LNCAP (cell line): ENCODE measurements around the gene TMEM150C.

Source experiments
- CTCF ChIP-seq: fragments of 450-650 bp; IDR thresholded peaks from 2 replicates; pipeline ENCODE4 v1.5.1; 2017; ENCODE audit warnings: mild to moderate bottlenecking

Gene TMEM150C

DNA sequence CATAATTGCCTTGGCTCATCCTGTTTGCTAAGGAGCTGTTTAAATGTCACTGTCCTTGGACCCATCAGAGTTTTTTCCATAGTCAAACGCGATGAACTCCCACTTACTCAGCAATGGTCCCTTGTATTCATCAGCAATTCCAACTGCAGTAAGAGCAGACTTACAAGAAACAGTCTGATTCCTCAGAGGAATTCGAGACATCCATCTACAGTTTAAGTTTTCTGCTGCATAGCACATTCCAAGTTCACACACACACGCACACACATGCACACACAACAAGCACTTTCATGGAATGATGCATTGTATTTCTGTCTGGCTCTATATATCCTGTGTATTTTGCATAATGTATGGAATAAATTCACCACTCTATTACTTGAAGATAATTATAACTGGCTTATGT, 32.7 kb upstream of the TMEM150C start:
- TF ChIP-seq CTCF, result no peak

DNA sequence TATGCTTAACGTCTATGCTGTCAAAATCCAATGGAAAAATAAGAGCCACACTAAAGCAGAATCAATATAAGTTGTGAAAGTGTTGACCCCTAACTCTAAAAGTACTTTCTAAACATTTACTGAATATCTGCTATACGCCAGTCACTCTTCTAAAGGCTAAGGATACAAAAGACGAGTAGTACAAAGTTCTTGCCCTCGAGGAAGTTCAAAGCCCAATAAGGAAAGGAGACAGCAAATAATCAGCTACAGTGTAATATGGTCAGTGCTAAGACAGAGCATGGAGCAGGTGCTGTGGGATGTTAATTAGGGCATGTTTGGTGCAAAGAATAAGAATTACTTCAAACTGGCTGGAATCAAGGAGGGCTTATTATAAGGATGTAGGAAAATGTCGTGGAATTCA, 31.6 kb upstream of the TMEM150C start:
- no peak for TF ChIP-seq CTCF

GRCh38 chr4:82592639-82593038, 30.9 kb upstream of the TMEM150C start:
- TF ChIP-seq CTCF, result no peak

- TF ChIP-seq CTCF, result no peak
Observed at GRCh38 chr4:82591592-82591991, 29.8 kb upstream of the TMEM150C start.

- TF ChIP-seq CTCF, result no peak
Observed at GRCh38 chr4:82589756-82590155, 28.0 kb upstream of the TMEM150C start.

DNA sequence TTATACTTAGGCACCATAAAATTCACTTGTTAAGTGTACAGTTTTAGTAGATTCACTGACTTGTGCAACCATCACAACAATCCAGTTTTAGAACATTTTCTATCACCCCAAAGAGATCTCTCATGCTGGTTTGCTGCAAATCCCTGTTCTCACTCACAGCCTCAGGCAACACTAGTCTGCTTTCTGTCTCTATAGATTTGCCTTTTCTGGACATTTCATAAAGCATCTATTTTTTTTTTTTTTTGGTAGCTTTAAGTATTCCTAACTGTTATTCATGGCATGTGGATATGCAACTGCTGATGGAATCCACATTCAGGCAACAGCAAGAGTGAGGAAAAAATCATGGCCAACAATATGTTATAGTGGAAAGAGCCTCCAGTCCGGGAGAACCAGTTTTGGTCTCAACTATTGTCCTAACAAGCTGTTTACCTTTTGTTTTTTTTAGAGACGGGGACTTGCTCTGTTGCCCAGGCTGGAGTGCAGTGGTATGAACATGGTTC, 27.0 kb upstream of the TMEM150C start:
- TF ChIP-seq CTCF, result no peak

DNA sequence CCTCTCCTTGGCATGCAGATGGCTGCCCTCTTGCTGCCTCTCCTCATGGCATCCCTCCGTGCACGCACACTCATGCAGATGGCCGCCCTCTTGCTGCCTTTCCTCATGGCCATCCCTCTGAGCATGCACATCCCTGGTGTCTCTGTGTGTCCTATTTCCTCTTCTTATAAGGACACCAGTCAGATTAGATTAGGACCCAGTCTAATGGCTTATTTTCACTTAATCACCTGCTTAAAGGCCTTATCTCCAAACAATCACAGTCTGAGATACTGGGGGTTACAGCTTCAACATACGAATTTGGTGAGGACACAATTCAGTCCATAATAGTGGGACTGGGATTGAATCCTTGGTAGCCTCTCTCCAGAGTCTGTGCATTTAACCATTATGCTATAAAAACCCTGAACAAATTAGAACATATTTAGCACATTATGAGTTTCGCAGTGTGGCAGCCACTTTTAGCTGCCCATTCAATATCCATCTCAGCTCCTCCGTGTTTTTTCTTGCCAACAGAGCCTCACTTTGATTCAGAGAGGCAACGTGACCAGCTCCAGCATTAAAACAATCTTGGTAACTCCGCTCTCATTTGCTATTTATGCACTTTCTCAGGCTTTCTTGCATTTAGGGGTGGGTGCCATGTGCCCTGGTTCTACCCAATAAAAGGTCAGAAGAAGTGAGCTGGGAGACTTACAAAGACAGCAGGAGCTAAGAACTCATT, 26.2 kb upstream of the TMEM150C start:
- no peak for TF ChIP-seq CTCF
